Measurements from ENCODE around the gene PAK3. TPM values are rescaled to one million over a fixed set of nuclear protein-coding genes. Genes with fewer than 3 reads are reported as not detected.

Gene PAK3
- total and polyA plus RNA-seq, 2 experiments from 2014 or later = 5.0 to 5.4 TPM

DNA sequence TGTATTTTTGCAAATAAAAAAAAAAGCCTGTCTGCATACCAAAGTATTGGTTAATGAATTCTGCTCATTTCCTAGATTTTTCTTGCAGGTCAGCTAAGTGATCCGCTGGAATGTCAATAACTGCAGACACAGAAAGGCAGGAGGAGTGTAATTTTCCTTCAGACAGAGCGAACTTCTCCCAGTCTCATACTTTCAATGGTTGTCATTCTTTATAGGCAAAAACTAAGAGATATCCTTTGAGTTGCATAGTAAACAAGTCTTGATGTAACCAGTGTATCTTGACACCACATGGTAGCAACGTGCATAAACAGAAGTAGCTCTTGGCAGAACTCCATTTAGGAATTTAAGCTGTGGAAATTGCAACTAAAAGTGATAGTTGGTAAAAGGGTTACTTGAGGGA lies 166.1 kb downstream of the PAK3 start (continued):
- TF ChIP-seq, protein P1, sequence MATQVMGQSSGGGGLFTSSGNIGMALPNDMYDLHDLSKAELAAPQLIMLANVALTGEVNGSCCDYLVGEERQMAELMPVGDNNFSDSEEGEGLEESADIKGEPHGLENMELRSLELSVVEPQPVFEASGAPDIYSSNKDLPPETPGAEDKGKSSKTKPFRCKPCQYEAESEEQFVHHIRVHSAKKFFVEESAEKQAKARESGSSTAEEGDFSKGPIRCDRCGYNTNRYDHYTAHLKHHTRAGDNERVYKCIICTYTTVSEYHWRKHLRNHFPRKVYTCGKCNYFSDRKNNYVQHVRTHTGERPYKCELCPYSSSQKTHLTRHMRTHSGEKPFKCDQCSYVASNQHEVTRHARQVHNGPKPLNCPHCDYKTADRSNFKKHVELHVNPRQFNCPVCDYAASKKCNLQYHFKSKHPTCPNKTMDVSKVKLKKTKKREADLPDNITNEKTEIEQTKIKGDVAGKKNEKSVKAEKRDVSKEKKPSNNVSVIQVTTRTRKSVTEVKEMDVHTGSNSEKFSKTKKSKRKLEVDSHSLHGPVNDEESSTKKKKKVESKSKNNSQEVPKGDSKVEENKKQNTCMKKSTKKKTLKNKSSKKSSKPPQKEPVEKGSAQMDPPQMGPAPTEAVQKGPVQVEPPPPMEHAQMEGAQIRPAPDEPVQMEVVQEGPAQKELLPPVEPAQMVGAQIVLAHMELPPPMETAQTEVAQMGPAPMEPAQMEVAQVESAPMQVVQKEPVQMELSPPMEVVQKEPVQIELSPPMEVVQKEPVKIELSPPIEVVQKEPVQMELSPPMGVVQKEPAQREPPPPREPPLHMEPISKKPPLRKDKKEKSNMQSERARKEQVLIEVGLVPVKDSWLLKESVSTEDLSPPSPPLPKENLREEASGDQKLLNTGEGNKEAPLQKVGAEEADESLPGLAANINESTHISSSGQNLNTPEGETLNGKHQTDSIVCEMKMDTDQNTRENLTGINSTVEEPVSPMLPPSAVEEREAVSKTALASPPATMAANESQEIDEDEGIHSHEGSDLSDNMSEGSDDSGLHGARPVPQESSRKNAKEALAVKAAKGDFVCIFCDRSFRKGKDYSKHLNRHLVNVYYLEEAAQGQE (IDR thresholded peaks at IDR 0.05; ENCODE audit: unreplicated experiment) = no peak
- TF ChIP-seq, protein P2, sequence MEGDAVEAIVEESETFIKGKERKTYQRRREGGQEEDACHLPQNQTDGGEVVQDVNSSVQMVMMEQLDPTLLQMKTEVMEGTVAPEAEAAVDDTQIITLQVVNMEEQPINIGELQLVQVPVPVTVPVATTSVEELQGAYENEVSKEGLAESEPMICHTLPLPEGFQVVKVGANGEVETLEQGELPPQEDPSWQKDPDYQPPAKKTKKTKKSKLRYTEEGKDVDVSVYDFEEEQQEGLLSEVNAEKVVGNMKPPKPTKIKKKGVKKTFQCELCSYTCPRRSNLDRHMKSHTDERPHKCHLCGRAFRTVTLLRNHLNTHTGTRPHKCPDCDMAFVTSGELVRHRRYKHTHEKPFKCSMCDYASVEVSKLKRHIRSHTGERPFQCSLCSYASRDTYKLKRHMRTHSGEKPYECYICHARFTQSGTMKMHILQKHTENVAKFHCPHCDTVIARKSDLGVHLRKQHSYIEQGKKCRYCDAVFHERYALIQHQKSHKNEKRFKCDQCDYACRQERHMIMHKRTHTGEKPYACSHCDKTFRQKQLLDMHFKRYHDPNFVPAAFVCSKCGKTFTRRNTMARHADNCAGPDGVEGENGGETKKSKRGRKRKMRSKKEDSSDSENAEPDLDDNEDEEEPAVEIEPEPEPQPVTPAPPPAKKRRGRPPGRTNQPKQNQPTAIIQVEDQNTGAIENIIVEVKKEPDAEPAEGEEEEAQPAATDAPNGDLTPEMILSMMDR (conservative IDR thresholded peaks at IDR 0.05; ENCODE audit: low read depth in 2 of 2) = no peak
- no peak for TF ChIP-seq JUNB (IDR thresholded peaks at IDR 0.05; ENCODE audit: unreplicated experiment)
- no peak for TF ChIP-seq EZH2 (IDR thresholded peaks at IDR 0.05; ENCODE audit: low read depth, unreplicated experiment)
- TF ChIP-seq NANOG (IDR thresholded peaks at IDR 0.05; ENCODE audit: borderline replicate concordance) = no peak
- TF ChIP-seq ZNF331 (CRISPR knock-in tag; IDR thresholded peaks at IDR 0.05; ENCODE audit: low read depth) = no peak
- TF ChIP-seq STAT1 (IDR thresholded peaks at IDR 0.05; ENCODE audit: unreplicated experiment) = no peak
- no peak for TF ChIP-seq POLR2AphosphoS5 (IDR thresholded peaks at IDR 0.05; ENCODE audit: low read depth)
- TF ChIP-seq, protein P3, sequence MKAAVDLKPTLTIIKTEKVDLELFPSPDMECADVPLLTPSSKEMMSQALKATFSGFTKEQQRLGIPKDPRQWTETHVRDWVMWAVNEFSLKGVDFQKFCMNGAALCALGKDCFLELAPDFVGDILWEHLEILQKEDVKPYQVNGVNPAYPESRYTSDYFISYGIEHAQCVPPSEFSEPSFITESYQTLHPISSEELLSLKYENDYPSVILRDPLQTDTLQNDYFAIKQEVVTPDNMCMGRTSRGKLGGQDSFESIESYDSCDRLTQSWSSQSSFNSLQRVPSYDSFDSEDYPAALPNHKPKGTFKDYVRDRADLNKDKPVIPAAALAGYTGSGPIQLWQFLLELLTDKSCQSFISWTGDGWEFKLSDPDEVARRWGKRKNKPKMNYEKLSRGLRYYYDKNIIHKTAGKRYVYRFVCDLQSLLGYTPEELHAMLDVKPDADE (IDR thresholded peaks at IDR 0.05) = no peak

DNA sequence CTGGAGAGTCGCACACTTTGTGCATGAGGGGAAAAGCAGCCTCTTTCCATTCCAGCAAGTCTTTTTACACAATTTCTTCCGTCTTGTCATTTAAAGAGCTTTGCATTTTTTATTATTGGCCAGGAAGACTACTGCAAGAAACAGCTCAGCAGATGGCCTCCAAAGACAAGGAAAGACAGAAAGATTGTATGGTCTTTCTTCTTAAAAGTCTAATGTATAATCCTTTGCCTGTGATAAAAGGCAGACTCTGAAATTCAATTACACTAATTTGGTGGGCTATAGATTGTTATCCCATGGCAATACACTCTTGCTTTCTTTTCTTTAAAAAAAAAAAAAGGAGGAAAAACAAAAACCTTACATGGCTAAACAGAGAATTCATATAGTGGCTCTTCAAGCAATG lies 168.4 kb downstream of the PAK3 start:
- Histone ChIP-seq H3F3A (replicated peaks; ENCODE audit: low read depth) (no peaks in the 10 kb centered on the region), H3K27me3 (ENCODE audit: insufficient read depth) (no peaks in the 10 kb centered on the region), H3K27ac (ENCODE audit: low read depth) (no peak overlapping the region), H3K4me2 (no peak overlapping the region), H3K4me3 (no peak overlapping the region), H3K9me2 (ENCODE audit: insufficient read depth) (no peaks in the 10 kb centered on the region), H2AFZ (no peak overlapping the region), H3K4me1 (ENCODE audit: insufficient read depth) (peaks cover 1% of the 10 kb centered on the region; the same call in 1 of the 2 replicates), H3K79me2 (replicated peaks; ENCODE audit: insufficient read depth) (no peaks in the 10 kb centered on the region), H3K36me3 (ENCODE audit: insufficient read depth) (no peaks in the 10 kb centered on the region), H4K20me1 (replicated peaks; ENCODE audit: insufficient read depth) (no peaks in the 10 kb centered on the region)
- Mint-ChIP-seq H3K4me3 (no peak overlapping the region), H3K27me3 (ENCODE audit: insufficient read depth, low read depth, poor library complexity) (peaks cover 2% of the 10 kb centered on the region), H3K4me1 (peaks cover under 1% of the 10 kb centered on the region; the same call in 2 of the 3 replicates), H3K36me3 (ENCODE audit: low read depth) (no peaks in the 10 kb centered on the region), H3K9me3 (no peaks in the 10 kb centered on the region), H3K27ac (no peak overlapping the region)
- ATAC-seq (no peak), DNase-seq (ENCODE audit: low spot score) (no peak)
- TF ChIP-seq STAT1 (IDR thresholded peaks at IDR 0.05; ENCODE audit: unreplicated experiment) (no peak), JUNB (IDR thresholded peaks at IDR 0.05; ENCODE audit: unreplicated experiment) (no peak), CREB1 (CRISPR knock-in tag; IDR thresholded peaks at IDR 0.05; ENCODE audit: low read depth) (no peak), ZNF331 (CRISPR knock-in tag; IDR thresholded peaks at IDR 0.05; ENCODE audit: low read depth) (no peak)
- TF ChIP-seq, protein P2 (conservative IDR thresholded peaks at IDR 0.05; ENCODE audit: low read depth in 2 of 2) = no peak; a peak in 1 of 4 replicates
